Heart left ventricle (tissue), 16 donors: ENCODE results near the gene NPHP1. TPM values are rescaled to one million over a fixed set of nuclear protein-coding genes. Genes with fewer than 3 reads are reported as not detected.
"Not testable (repeated sequence)": the region's sequence is repeated elsewhere in the genome, so short reads cannot be mapped to it uniquely, and the experiment has no call there.

Source experiments
- ATAC-seq, 4 donors: fragments of 200-7000 bp; cut with Tn5 transposase; one replicate each; pipeline ENCODE4 v1.9.1; 2020 to 2022; ENCODE audit warnings: moderate library complexity in 4 of 4, mild to moderate bottlenecking in 3 of 4, moderate number of reproducible peaks in 1 of 4
- DNase-seq, 5 donors: peaks; one replicate each; pipeline ENCODE4 v3.0.0-alpha.2; 2020
- H3K27ac ChIP-seq, 12 donors: fragments of 200-600 bp; sonication (generic) in 4 of 12; one replicate each; pipeline versions ENCODE4 v1.5.0 to v1.8.0; 2016 to 2022; ENCODE audit warnings: mild to moderate bottlenecking in 2 of 12
- H3K27me3 ChIP-seq, 9 donors: fragments of 200-600 bp; sonication (generic) in 2 of 9; one replicate each; pipeline versions ENCODE4 v1.5.1 to v1.8.0; 2016 to 2022; ENCODE audit warnings: mild to moderate bottlenecking in 3 of 9
- H3K36me3 ChIP-seq, 9 donors: fragments of 200-600 bp; sonication (generic) in 2 of 9; one replicate each; pipeline versions ENCODE4 v1.5.0 to v1.8.0; 2018 to 2022; ENCODE audit warnings: mild to moderate bottlenecking in 2 of 9
- H3K4me1 ChIP-seq, 12 donors: fragments of 200-600 bp; sonication (generic) in 4 of 12; one replicate each; pipeline versions ENCODE4 v1.5.0 to v1.8.0; 2016 to 2022; ENCODE audit warnings: mild to moderate bottlenecking in 3 of 12
- H3K4me3 ChIP-seq, 12 donors: fragments of 200-600 bp; sonication (generic) in 4 of 12; one replicate each; pipeline versions ENCODE4 v1.5.0 to v1.8.0; 2017 to 2022; ENCODE audit warnings: mild to moderate bottlenecking in 9 of 12, moderate library complexity in 4 of 12
- H3K9me3 ChIP-seq, 12 donors: fragments of 200-600 bp; sonication (generic) in 4 of 12; one replicate each; pipeline versions ENCODE4 v1.5.0 to v1.8.0; 2016 to 2022; ENCODE audit warnings: mild to moderate bottlenecking in 1 of 12
- POLR2A ChIP-seq, 2 donors: fragments of 450-650 bp; IDR thresholded peaks; one replicate each; pipeline ENCODE4 v1.6.1; 2017; ENCODE audit warnings: antibody characterized with exemption in 2 of 2, mild to moderate bottlenecking in 2 of 2, moderate library complexity in 2 of 2
- WGBS, 4 donors: extraction: QIAGEN DNeasy Blood & Tissue Kit in 2 of 4; methylation state at CpG; one replicate each; pipeline versions ENCODE4 v1.1.5 to v1.1.7; 2013 to 2018; 5-methylcytosine and 5-hydroxymethylcytosine counted together
- intact Hi-C, 10 donors: fragments of 100-400 bp; cut with DNase I; formaldehyde crosslinking; loops; one replicate each; pipeline versions ENCODE4 v1.11.1 to v1.14.2; 2022
- polyA plus RNA-seq, 2 donors: library from polyadenylated mRNA; stranded (reverse); fragments of 200-250 nt; gene quantifications; one replicate each; pipeline ENCODE4 v1.2.3, GENCODE V29; 2013
- total RNA-seq, 9 donors: library from RNA; depleted of rRNA in 2 of 9; stranded (reverse); fragments of >200 nt in 2 of 9; fragmentation: NEBNext Ultra II Directional in 3 of 9; extraction: Animal tissue kit (Norgen Biotek cat#: 25700) in 3 of 9; gene quantifications; one replicate each; pipeline versions ENCODE4 v1.1.0 to v1.2.4, GENCODE V29; 2016 to 2023
- TF ChIP-seq, protein P1 (sequence below), 12 donors: fragments of 200-600 bp; sonication (generic) in 4 of 12; IDR thresholded peaks; one replicate each; pipeline versions ENCODE4 v1.5.0 to v1.8.0; 2018 to 2022; ENCODE audit warnings: antibody characterized with exemption in 12 of 12, mild to moderate bottlenecking in 5 of 12
- donor health status: ischemic (EF 13 %, LVEDD 7.1; RV severe dilation, severe dysfunction).
- donor health status: healthy with polysubstance abuse.
- donor health status: DM: no; HTN: yes; CAD: no.
- donor health status: DM: no; HTN: no; CAD: no.
- donor health status: ischemic (EF 25% LVEDD 6.9; RV normal size, moderate dysfunction).
- donor health status: ischemic (EF 25% LVEDD 5.7; RV mildly dilated, moderate dysfunction).
- donor health status: healthy.
- donor health status: DM: yes; HTN: yes; CAD: no.
- donor health status: ischemic (EF 35%, LVEDD 5.7; RV mildly dilated, moderate dysfunction).
- donor health status: nonischemic (EF 11% LVEDD 7.7; RV severe dilation, severe dysfunction).
- donor health status: DM: yes; HTN: yes; CAD: no.
- donor health status: PGD.
- donor health status: ischemic (EF 29% LVEDD 5.4; RV normal size, mild dysfunction).
- donor health status: nonischemic (EF 23%, LVEDD 6.1; RV moderate dilation, normal function).

NPHP1 gene
- total and polyA plus RNA-seq, 11 donors: 4.7 to 7.9 (median 5.6) TPM

DNA sequence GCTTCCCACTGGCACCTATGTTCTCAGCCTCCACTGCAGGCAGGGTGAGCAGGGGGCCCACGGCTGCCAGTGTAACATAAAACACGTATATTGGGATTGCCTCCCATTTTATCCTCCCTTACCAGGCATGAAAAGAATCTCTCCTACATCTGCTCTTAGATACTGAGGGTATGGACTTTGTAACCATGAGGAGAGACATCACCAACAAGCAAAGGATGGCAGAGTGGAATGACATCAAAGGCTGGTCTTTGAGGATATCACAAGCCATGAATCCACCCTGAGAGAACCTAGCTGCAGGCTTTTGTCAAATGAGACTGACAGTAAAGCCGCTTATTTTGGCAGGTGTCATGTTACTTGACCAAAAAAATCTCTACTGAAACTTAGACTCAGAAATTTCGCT is 7.4 kb downstream of the NPHP1 start:
- 73 to 82% (median 74%) methylated on average over 4 of the region's 4 CpGs for whole genome bisulfite sequencing, 4 donors
- Histone ChIP-seq H3K27ac (no peak overlapping the region), H3K4me1 (no peaks in the 10 kb centered on the region), H3K36me3 (peaks cover 0 to 14% (median 2%) of the 10 kb centered on the region in 9 donors), H3K4me3 (no peak overlapping the region), H3K27me3 (no peaks in the 10 kb centered on the region), H3K9me3 (no peaks in the 10 kb centered on the region)
- TF ChIP-seq, protein P1, sequence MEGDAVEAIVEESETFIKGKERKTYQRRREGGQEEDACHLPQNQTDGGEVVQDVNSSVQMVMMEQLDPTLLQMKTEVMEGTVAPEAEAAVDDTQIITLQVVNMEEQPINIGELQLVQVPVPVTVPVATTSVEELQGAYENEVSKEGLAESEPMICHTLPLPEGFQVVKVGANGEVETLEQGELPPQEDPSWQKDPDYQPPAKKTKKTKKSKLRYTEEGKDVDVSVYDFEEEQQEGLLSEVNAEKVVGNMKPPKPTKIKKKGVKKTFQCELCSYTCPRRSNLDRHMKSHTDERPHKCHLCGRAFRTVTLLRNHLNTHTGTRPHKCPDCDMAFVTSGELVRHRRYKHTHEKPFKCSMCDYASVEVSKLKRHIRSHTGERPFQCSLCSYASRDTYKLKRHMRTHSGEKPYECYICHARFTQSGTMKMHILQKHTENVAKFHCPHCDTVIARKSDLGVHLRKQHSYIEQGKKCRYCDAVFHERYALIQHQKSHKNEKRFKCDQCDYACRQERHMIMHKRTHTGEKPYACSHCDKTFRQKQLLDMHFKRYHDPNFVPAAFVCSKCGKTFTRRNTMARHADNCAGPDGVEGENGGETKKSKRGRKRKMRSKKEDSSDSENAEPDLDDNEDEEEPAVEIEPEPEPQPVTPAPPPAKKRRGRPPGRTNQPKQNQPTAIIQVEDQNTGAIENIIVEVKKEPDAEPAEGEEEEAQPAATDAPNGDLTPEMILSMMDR (IDR thresholded peaks at IDR 0.05): no peak
- TF ChIP-seq POLR2A (IDR thresholded peaks at IDR 0.05): no peak
- DNase-seq (no peak), ATAC-seq (no peak)
- intact Hi-C loops: no loop called here

GRCh38 chr2:110190169-110190568 is 14.6 kb downstream of the NPHP1 start:
- 96 to 97% (median 96%) methylated on average over 23 of the region's 23 CpGs for WGBS, 4 donors
- H3K27ac ChIP-seq, intact Hi-C loops, DNase-seq, H3K4me3 ChIP-seq, H3K27me3 ChIP-seq, ATAC-seq, H3K4me1 ChIP-seq, H3K36me3 ChIP-seq: not testable (repeated sequence)
- peaks cover 0 to 12% (median 0%) of the 10 kb centered on the region in 12 donors for H3K9me3 ChIP-seq

DNA sequence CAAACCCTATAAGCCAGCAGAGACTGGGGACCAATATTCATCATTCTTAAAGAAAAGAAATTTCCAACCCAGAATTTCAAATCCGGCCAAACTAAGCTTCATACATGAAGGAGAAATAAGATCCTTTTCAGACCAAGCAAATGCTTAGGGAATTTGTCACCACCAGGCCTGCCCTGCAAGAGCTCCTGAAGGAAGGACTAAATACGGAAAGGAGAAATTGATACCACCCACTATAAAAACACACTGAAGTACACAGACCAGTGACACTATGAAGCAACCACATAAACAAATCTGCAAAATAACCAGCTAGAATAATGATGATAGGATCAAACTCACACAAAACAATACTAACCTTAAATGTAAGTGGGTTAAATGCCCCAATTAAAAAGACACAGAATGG is 22.4 kb downstream of the NPHP1 start:
- H3K27me3 ChIP-seq: no peaks in the 10 kb centered on the region
- DNase-seq (no peak), ATAC-seq (no peak)
- intact Hi-C loops: no loop called here
- no peak for TF ChIP-seq POLR2A (IDR thresholded peaks at IDR 0.05)
- TF ChIP-seq, protein P1 (IDR thresholded peaks at IDR 0.05): no peak
- H3K27ac ChIP-seq: no peak overlapping the region
- WGBS, 4 donors: 96 to 97% (median 97%) methylated on average over 2 of the region's 2 CpGs
- no peaks in the 10 kb centered on the region for H3K4me1 ChIP-seq
- no peak overlapping the region for H3K4me3 ChIP-seq
- peaks cover 0 to 23% (median 7%) of the 10 kb centered on the region in 12 donors for H3K9me3 ChIP-seq
- peaks cover 0 to 11% (median 0%) of the 10 kb centered on the region in 9 donors for H3K36me3 ChIP-seq

DNA sequence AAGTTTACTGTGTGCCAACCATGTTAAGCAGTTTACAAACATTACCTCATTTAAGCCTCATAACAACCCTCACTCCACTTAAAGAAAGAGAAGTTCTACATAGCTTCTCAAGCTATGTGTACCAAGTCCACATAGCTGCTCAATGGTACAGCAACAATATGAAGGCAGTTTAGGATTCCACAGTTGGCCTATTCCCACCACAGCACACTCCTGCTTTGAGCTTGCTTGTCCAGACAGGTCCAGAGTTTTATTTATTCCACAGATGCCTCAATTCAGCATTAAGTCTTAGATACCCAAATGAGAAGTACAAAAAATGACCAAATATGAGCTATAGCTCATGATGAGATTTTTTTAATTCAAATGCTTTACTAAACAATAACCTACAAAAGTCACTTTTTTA is 24.8 kb downstream of the NPHP1 start:
- no peaks in the 10 kb centered on the region for H3K4me1 ChIP-seq
- no peak for TF ChIP-seq POLR2A (IDR thresholded peaks at IDR 0.05)
- TF ChIP-seq, protein P1 (IDR thresholded peaks at IDR 0.05): no peak
- no peak overlapping the region for H3K4me3 ChIP-seq
- H3K36me3 ChIP-seq: peaks cover 0 to 11% (median 0%) of the 10 kb centered on the region in 9 donors
- intact Hi-C loops: no loop called here
- peaks cover 0 to 23% (median 7%) of the 10 kb centered on the region in 12 donors for H3K9me3 ChIP-seq
- ATAC-seq (no peak), DNase-seq (no peak)
- H3K27me3 ChIP-seq: no peaks in the 10 kb centered on the region
- no peak overlapping the region for H3K27ac ChIP-seq

GRCh38 chr2:110173523-110173922 is 31.3 kb downstream of the NPHP1 start:
- Histone ChIP-seq H3K4me1 (peaks cover 0 to 7% (median 0%) of the 10 kb centered on the region in 12 donors), H3K27ac (no peak overlapping the region), H3K36me3 (peaks cover 0 to 9% (median 0%) of the 10 kb centered on the region in 9 donors), H3K9me3 (no peaks in the 10 kb centered on the region), H3K27me3 (no peaks in the 10 kb centered on the region), H3K4me3 (no peak overlapping the region)
- DNase-seq: no peak
- WGBS, 4 donors: 86 to 98% (median 92%) methylated on average over 1 of the region's 1 CpG
- TF ChIP-seq POLR2A (IDR thresholded peaks at IDR 0.05): no peak
- TF ChIP-seq, protein P1 (IDR thresholded peaks at IDR 0.05): no peak
- no peak for ATAC-seq
- intact Hi-C loops: no loop called here
